GM12873 (cell line): ENCODE results near the gene C19orf33.

Experiments
- CTCF ChIP-seq: IDR thresholded peaks from 2 replicates; pipeline ENCODE4 v1.5.1; 2012; ENCODE audit warnings: low read depth, mild to moderate bottlenecking, moderate library complexity, low read length, control low read depth; ENCODE audit not compliant: insufficient read depth; ENCODE audit errors: missing control alignments

The C19orf33 gene

GRCh38 chr19:38307076-38307475, 3.0 kb downstream of the C19orf33 start:
- TF ChIP-seq CTCF, result no peak

- no peak for TF ChIP-seq CTCF
Observed at GRCh38 chr19:38307597-38307996, 3.5 kb downstream of the C19orf33 start.

GRCh38 chr19:38308006-38308766, 4.1 kb downstream of the C19orf33 start:
- no peak for TF ChIP-seq CTCF

GRCh38 chr19:38308926-38309614, 5.0 kb downstream of the C19orf33 start:
- TF ChIP-seq CTCF, result no peak

- TF ChIP-seq CTCF, result no peak
Observed at GRCh38 chr19:38309615-38310278, 5.7 kb downstream of the C19orf33 start.

GRCh38 chr19:38310279-38310670, 6.2 kb downstream of the C19orf33 start:
- no peak for TF ChIP-seq CTCF

- no peak for TF ChIP-seq CTCF
Observed at GRCh38 chr19:38310986-38311385, 6.9 kb downstream of the C19orf33 start.
